ENCODE results near the gene CCND1. TPM values are rescaled to one million over a fixed set of nuclear protein-coding genes. Genes with fewer than 3 reads are reported as not detected.

The CCND1 gene
- total RNA-seq, 1 experiment from 2014 or later: 346 TPM

DNA sequence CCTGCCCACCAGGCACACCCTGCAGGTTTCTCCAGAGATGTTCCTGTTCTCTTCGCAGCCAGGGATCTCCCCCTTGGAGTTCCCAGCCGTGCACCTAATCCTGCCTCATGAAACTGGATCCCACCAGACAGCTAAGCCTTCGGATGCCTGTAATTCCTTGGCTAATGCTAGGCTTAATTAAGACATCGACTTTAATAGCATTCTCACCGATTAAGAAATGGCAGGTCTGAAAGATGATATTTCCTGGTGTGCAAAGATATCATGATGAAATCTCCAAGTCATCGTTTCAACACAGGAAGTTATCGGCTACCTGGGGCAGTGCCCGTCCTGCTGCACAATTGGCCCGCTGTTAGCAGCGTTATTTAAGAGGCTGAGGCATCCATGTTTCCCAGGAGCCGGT is 41.5 kb upstream of the CCND1 start:
- CTCF ChIA-PET: interaction anchor here (0.6 to 0.9 kb wide), 2 partner anchors 14 to 302 kb away, joined by 3 read pairs; no protein-coding TSS in a partner anchor
- POLR2A ChIA-PET (ENCODE audit: unreplicated experiment): interaction anchor here (0.6 kb wide), 1 partner anchor 356 kb away, joined by 3 read pairs; no protein-coding TSS in a partner anchor
- TF ChIP-seq, protein P1, sequence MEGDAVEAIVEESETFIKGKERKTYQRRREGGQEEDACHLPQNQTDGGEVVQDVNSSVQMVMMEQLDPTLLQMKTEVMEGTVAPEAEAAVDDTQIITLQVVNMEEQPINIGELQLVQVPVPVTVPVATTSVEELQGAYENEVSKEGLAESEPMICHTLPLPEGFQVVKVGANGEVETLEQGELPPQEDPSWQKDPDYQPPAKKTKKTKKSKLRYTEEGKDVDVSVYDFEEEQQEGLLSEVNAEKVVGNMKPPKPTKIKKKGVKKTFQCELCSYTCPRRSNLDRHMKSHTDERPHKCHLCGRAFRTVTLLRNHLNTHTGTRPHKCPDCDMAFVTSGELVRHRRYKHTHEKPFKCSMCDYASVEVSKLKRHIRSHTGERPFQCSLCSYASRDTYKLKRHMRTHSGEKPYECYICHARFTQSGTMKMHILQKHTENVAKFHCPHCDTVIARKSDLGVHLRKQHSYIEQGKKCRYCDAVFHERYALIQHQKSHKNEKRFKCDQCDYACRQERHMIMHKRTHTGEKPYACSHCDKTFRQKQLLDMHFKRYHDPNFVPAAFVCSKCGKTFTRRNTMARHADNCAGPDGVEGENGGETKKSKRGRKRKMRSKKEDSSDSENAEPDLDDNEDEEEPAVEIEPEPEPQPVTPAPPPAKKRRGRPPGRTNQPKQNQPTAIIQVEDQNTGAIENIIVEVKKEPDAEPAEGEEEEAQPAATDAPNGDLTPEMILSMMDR (conservative IDR thresholded peaks at IDR 0.05): no peak
- no peak for TF ChIP-seq EZH2 (IDR thresholded peaks at IDR 0.05; ENCODE audit: low read depth)
- Histone ChIP-seq H2AFZ (peak overlapping the region; percentile 13; the same call in 1 of the 2 replicates), H3K9me3 (ENCODE audit: insufficient read depth, low read depth) (no peaks in the 10 kb centered on the region), H3K79me2 (ENCODE audit: low read depth) (no peaks in the 10 kb centered on the region), H3K4me1 (replicated peaks; ENCODE audit: insufficient read depth) (peaks cover 17% of the 10 kb centered on the region), H3K9me2 (ENCODE audit: insufficient read depth) (no peaks in the 10 kb centered on the region), H3K36me3 (ENCODE audit: low read depth) (no peaks in the 10 kb centered on the region), H3K4me2 (peak overlapping the region; percentile 65), H3K27me3 (ENCODE audit: insufficient read depth, low read depth) (no peaks in the 10 kb centered on the region), H4K20me1 (ENCODE audit: insufficient read depth) (no peaks in the 10 kb centered on the region), H3F3A (ENCODE audit: insufficient read depth, low read depth) (peaks cover 16% of the 10 kb centered on the region; the same call in 1 of the 2 replicates), H3K4me3 (no peak overlapping the region), H3K27ac (peak overlapping the region; percentile 58)
- no TSS peak for BruUV-seq (replicated peaks)
- intact Hi-C loops (cut with micrococcal nuclease; ENCODE audit: unreplicated experiment): loop anchor here (2.0 kb wide), 1 partner anchor 155 kb away; no protein-coding TSS in a partner anchor
- DNase-seq: peak; percentile 36 to 91

DNA sequence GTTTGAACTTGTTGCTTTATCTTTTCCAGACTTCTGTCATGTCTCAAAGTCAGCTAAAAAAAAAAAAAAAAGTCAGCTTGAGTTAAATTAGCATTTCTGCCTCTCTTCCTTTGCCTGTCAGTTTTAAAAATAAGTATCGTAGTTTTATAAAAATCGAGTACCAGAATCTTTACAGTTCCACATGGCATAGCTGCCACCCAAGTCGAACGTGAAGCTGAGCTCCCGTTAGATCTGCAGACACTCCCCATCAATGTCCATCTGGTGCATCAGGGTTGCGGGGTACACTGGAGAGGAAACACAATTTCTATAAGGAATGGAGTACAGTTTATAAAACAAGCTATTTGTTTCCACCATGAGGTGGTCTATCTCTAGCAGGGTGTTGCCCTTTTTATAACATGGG is 41.0 kb upstream of the CCND1 start:
- CTCF ChIA-PET: interaction anchor here (0.6 to 0.9 kb wide), 2 partner anchors 15 to 303 kb away, joined by 3 read pairs; no protein-coding TSS in a partner anchor
- peak overlapping the region; percentile 65 for H3K4me2 ChIP-seq

DNA sequence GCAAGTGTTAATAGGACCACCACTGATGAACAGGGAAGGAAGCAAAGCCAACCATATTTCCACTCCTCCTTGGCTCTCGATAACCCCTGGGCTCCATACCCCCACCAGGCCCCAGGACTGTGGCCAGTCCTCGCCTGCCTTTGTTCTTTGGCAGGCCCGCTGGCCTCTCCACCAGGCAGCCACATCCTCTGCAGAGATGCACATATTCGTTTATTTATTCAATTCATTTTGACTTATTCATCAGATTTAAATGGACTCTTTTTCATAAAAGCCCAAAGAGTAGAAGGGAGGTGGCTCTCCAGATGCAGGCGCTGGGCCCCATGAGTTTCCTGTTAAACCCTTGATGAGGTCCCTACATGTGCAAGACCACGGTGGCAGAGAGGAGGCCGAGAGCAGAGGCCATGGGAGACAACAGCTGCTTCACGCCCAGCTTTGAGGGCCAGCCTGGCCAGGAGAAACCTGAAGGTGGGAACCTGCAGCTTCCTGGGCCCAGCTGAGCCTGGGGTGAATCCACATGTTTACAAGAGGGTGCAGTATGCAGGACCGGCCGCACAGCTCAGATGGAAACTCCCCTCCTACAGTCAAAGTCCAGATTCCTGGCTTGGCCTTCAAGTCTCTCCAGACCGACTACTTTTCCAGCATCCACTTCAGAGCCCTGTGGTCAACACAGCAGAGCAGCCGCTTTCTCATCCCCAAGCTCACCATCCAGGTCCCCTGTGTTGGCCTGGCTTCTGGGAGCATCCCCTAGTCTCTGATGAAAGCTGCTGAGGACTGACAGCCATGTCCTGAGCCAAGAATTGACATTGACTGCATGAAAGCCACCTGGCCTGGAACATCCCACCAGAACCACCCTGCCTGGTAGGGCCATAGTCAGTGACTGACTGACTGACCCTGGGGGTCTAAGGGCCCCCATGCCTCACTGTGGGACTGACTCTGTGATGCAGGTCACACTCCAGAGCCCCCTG is 39.7 kb upstream of the CCND1 start:
- Histone ChIP-seq H3K4me3 (no peak overlapping the region), H3K4me1 (replicated peaks; ENCODE audit: insufficient read depth) (peaks cover 17% of the 10 kb centered on the region), H2AFZ (no peak overlapping the region), H3K9me3 (ENCODE audit: insufficient read depth, low read depth) (no peaks in the 10 kb centered on the region), H3K9me2 (ENCODE audit: insufficient read depth) (no peaks in the 10 kb centered on the region), H3K27me3 (ENCODE audit: insufficient read depth, low read depth) (no peaks in the 10 kb centered on the region), H3K4me2 (no peak overlapping the region), H4K20me1 (ENCODE audit: insufficient read depth) (no peaks in the 10 kb centered on the region), H3K36me3 (ENCODE audit: low read depth) (no peaks in the 10 kb centered on the region), H3K27ac (no peak overlapping the region), H3F3A (ENCODE audit: insufficient read depth, low read depth) (peaks cover 16% of the 10 kb centered on the region; the same call in 1 of the 2 replicates), H3K79me2 (ENCODE audit: low read depth) (no peaks in the 10 kb centered on the region)
- intact Hi-C loops (cut with micrococcal nuclease; ENCODE audit: unreplicated experiment): no loop called here
- CTCF ChIA-PET: no interaction called here
- no peak for DNase-seq
- BruUV-seq (replicated peaks): no TSS peak
- no peak for TF ChIP-seq EZH2 (IDR thresholded peaks at IDR 0.05; ENCODE audit: low read depth)
- TF ChIP-seq, protein P1 (conservative IDR thresholded peaks at IDR 0.05): no peak
- POLR2A ChIA-PET (ENCODE audit: unreplicated experiment): no interaction called here

More for the DNA sequence above, 41.0 kb upstream of the CCND1 start:
- no peak overlapping the region for H3K4me3 ChIP-seq
- TF ChIP-seq, protein P1 (conservative IDR thresholded peaks at IDR 0.05): no peak
- H3K27ac ChIP-seq: peak overlapping the region; percentile 58
- DNase-seq: no peak
- H3K36me3 ChIP-seq (ENCODE audit: low read depth): no peaks in the 10 kb centered on the region
- H3K9me2 ChIP-seq (ENCODE audit: insufficient read depth): no peaks in the 10 kb centered on the region
- no TSS peak for BruUV-seq (replicated peaks)
- POLR2A ChIA-PET (ENCODE audit: unreplicated experiment): no interaction called here
- no peaks in the 10 kb centered on the region for H3K9me3 ChIP-seq (ENCODE audit: insufficient read depth, low read depth)
- peaks cover 16% of the 10 kb centered on the region; the same call in 1 of the 2 replicates for H3F3A ChIP-seq (ENCODE audit: insufficient read depth, low read depth)
- H2AFZ ChIP-seq: peak overlapping the region; percentile 13; the same call in 1 of the 2 replicates
- H3K4me1 ChIP-seq (replicated peaks; ENCODE audit: insufficient read depth): peaks cover 17% of the 10 kb centered on the region
- intact Hi-C loops (cut with micrococcal nuclease; ENCODE audit: unreplicated experiment): no loop called here
- H3K27me3 ChIP-seq (ENCODE audit: insufficient read depth, low read depth): no peaks in the 10 kb centered on the region
- no peaks in the 10 kb centered on the region for H3K79me2 ChIP-seq (ENCODE audit: low read depth)
- no peaks in the 10 kb centered on the region for H4K20me1 ChIP-seq (ENCODE audit: insufficient read depth)

Measured in PC-9 (cell line).